ENCODE data around the gene UBD. TPM values are rescaled to one million over a fixed set of nuclear protein-coding genes. Genes with fewer than 3 reads are reported as not detected.

The UBD gene
- total and polyA plus RNA-seq, 12 donors = 0.17 to 2.3 (median 0.77) TPM; not detected in 5

DNA sequence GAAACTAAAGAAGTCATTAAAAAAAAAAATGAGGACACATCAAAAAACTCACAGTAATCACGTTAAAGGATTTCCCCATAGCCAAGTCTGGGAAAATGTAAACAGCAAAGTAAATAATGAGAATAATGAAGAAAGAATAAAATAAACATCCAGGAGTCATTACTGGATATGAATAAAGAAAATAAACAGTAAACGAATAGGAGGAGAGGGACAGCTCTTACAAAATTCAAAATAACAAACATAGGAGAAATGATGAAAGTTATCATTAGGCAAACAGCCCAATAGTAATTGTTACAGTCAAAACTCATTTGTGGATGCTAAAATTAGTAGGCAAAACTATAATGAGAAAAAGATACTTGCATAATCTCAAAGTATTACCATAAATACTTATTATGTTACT lies 8.0 kb upstream of the UBD start:
- Histone ChIP-seq H3K4me3 (no peak overlapping the region), H3K36me3 (replicated peaks in 1 of 2) (no peaks in the 10 kb centered on the region), H3K27ac (no peak overlapping the region), H3K9me3 (replicated peaks in 1 of 3) (no peaks in the 10 kb centered on the region), H3K27me3 (peaks cover 19% of the 10 kb centered on the region), H3K4me1 (replicated peaks in 1 of 2) (no peaks in the 10 kb centered on the region)
- TF ChIP-seq POLR2A (IDR thresholded peaks at IDR 0.05) = no peak
- TF ChIP-seq, protein P1, sequence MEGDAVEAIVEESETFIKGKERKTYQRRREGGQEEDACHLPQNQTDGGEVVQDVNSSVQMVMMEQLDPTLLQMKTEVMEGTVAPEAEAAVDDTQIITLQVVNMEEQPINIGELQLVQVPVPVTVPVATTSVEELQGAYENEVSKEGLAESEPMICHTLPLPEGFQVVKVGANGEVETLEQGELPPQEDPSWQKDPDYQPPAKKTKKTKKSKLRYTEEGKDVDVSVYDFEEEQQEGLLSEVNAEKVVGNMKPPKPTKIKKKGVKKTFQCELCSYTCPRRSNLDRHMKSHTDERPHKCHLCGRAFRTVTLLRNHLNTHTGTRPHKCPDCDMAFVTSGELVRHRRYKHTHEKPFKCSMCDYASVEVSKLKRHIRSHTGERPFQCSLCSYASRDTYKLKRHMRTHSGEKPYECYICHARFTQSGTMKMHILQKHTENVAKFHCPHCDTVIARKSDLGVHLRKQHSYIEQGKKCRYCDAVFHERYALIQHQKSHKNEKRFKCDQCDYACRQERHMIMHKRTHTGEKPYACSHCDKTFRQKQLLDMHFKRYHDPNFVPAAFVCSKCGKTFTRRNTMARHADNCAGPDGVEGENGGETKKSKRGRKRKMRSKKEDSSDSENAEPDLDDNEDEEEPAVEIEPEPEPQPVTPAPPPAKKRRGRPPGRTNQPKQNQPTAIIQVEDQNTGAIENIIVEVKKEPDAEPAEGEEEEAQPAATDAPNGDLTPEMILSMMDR (IDR thresholded peaks at IDR 0.05) = no peak
- 50 to 62% (median 54%) methylated on average over 2 of the region's 2 CpGs for WGBS, 4 donors
- no peak for DNase-seq
- intact Hi-C loops (cut with DNase I) = no loop called here

DNA sequence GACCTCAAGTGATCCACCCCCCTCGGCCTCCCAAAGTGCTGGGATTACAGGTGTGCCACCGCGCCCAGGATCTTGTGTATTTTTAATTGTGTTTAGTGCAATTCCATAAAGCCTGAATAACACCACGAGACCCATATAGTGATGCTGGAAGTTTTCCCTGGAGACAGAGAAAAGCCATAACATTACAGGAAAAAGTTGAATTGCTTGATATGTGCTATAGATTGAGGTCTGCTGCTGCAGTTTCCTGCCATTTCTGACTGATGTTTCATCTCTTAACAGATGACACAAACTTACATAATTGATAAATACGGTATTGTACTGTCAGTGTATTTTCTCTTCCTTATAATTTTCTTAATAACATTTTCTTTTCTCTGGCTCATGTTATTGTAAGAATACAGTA lies 7.3 kb upstream of the UBD start:
- TF ChIP-seq, protein P1 (IDR thresholded peaks at IDR 0.05) = no peak
- no peak for TF ChIP-seq POLR2A (IDR thresholded peaks at IDR 0.05)
- 62 to 83% (median 75%) methylated on average over 5 of the region's 5 CpGs for WGBS, 4 donors
- H3K36me3 ChIP-seq (replicated peaks in 1 of 2) = no peaks in the 10 kb centered on the region
- H3K4me3 ChIP-seq = no peak overlapping the region
- H3K27ac ChIP-seq = no peak overlapping the region
- no peaks in the 10 kb centered on the region for H3K4me1 ChIP-seq (replicated peaks in 1 of 2)
- H3K9me3 ChIP-seq (replicated peaks in 1 of 3) = no peaks in the 10 kb centered on the region
- H3K27me3 ChIP-seq = peaks cover 15% of the 10 kb centered on the region
- intact Hi-C loops (cut with DNase I) = no loop called here
- no peak for DNase-seq

DNA sequence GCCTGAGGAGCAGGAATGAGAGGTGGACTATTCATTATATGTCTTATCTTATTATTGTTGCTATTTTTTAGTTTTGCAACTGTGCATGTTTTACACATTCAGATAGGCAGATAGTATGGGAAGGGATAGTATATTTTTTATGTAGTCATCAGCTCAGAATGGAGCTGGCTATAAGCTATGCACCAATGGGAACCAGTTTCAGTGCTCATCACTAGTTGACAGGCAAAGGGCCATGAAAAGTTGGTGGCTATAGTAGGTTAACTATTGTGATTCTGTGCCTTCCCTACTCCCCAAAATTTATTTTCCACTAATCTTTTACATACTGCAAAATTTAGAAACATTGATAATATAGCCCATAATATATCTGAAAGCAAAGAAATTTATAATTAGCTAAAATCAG lies 5.3 kb upstream of the UBD start:
- intact Hi-C loops (cut with DNase I) = no loop called here
- DNase-seq = no peak
- no peaks in the 10 kb centered on the region for H3K36me3 ChIP-seq (replicated peaks in 1 of 2)
- H3K27ac ChIP-seq = no peak overlapping the region
- H3K4me1 ChIP-seq (replicated peaks in 1 of 2) = no peaks in the 10 kb centered on the region
- H3K27me3 ChIP-seq = peaks cover 15% of the 10 kb centered on the region
- TF ChIP-seq POLR2A (IDR thresholded peaks at IDR 0.05) = no peak
- TF ChIP-seq, protein P1 (IDR thresholded peaks at IDR 0.05) = no peak
- no peak overlapping the region for H3K4me3 ChIP-seq
- H3K9me3 ChIP-seq (replicated peaks in 1 of 3) = no peaks in the 10 kb centered on the region

DNA sequence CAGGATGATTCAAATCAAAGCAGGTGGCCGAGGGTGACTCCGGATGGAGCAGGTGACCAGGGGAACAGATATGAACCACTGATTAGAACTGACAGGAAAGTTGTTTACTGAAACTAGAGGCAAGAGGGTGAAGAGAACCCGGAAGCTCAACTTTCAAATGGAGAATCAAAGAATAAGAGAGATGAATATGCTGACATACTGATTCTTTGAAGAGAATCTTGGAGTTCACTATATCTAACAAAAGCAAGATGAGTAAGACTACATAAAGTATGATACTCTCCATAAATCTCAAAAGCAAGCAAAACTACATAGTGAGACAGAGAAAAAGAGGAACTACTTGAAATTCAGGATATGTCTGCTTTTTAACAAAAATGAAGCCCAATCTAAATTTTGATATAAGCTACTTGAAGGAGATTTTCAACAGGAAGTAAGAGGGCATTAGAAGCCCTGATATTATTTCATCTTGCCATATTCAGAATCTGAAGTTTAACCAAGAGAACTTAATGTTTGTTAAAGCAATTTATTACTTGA lies 4.0 kb upstream of the UBD start:
- WGBS, 4 donors = 48 to 74% (median 66%) methylated on average over 3 of the region's 3 CpGs
- intact Hi-C loops (cut with DNase I) = no loop called here
- Histone ChIP-seq H3K4me1 (replicated peaks in 1 of 2) (no peaks in the 10 kb centered on the region), H3K4me3 (no peak overlapping the region), H3K27me3 (peaks cover 15% of the 10 kb centered on the region), H3K9me3 (replicated peaks in 1 of 3) (no peaks in the 10 kb centered on the region), H3K36me3 (replicated peaks in 1 of 2) (no peaks in the 10 kb centered on the region), H3K27ac (no peak overlapping the region)
- no peak for TF ChIP-seq POLR2A (IDR thresholded peaks at IDR 0.05)
- TF ChIP-seq, protein P1 (IDR thresholded peaks at IDR 0.05) = no peak
- no peak for DNase-seq
